ENCODE measurements around the gene CD36. TPM values are rescaled to one million over a fixed set of nuclear protein-coding genes. Genes with fewer than 3 reads are reported as not detected.

CD36 gene
- total RNA-seq, 1 experiment from 2014 or later: 0.39 TPM

- Histone ChIP-seq H3K27ac (ENCODE audit: low read depth, low read length, poor library complexity, severe bottlenecking) (no peak overlapping the region), H3K4me3 (ENCODE audit: low read depth, low read length, poor library complexity, severe bottlenecking) (no peak overlapping the region), H3K9me3 (ENCODE audit: low read depth, low read length, poor library complexity, severe bottlenecking) (no peaks in the 10 kb centered on the region), H3K36me3 (ENCODE audit: insufficient read depth, low read length, poor library complexity, severe bottlenecking) (no peaks in the 10 kb centered on the region), H3K4me1 (ENCODE audit: insufficient read depth, low read length, poor library complexity, severe bottlenecking) (peaks cover 19% of the 10 kb centered on the region), H3K27me3 (replicated peaks; ENCODE audit: insufficient read depth, low read depth, low read length, poor library complexity) (no peaks in the 10 kb centered on the region)
- no peak for TF ChIP-seq EZH2 (IDR thresholded peaks at IDR 0.05; ENCODE audit: borderline replicate concordance, low read depth, low read length, poor library complexity, severe bottlenecking)
- TF ChIP-seq, protein P1, sequence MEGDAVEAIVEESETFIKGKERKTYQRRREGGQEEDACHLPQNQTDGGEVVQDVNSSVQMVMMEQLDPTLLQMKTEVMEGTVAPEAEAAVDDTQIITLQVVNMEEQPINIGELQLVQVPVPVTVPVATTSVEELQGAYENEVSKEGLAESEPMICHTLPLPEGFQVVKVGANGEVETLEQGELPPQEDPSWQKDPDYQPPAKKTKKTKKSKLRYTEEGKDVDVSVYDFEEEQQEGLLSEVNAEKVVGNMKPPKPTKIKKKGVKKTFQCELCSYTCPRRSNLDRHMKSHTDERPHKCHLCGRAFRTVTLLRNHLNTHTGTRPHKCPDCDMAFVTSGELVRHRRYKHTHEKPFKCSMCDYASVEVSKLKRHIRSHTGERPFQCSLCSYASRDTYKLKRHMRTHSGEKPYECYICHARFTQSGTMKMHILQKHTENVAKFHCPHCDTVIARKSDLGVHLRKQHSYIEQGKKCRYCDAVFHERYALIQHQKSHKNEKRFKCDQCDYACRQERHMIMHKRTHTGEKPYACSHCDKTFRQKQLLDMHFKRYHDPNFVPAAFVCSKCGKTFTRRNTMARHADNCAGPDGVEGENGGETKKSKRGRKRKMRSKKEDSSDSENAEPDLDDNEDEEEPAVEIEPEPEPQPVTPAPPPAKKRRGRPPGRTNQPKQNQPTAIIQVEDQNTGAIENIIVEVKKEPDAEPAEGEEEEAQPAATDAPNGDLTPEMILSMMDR (conservative IDR thresholded peaks at IDR 0.05; ENCODE audit: low read depth, low read length): no peak
- ChIA-PET CTCF (no interaction called here), POLR2A (ENCODE audit: low non-redundant PET) (no interaction called here)
- DNase-seq (ENCODE audit: low spot score): no peak
- BruUV-seq (replicated peaks): no TSS peak
- intact Hi-C loops (cut with micrococcal nuclease; ENCODE audit: unreplicated experiment): no loop called here
These were observed 5.6 kb upstream of the CD36 start for GRCh38 chr7:80632819-80633218.

GRCh38 chr7:80634505-80634904, 3.9 kb upstream of the CD36 start:
- DNase-seq (ENCODE audit: low spot score): peak; percentile 29
- CTCF ChIA-PET: no interaction called here
- no peaks in the 10 kb centered on the region for H3K36me3 ChIP-seq (ENCODE audit: insufficient read depth, low read length, poor library complexity, severe bottlenecking)
- peaks cover 19% of the 10 kb centered on the region for H3K4me1 ChIP-seq (ENCODE audit: insufficient read depth, low read length, poor library complexity, severe bottlenecking)
- POLR2A ChIA-PET (ENCODE audit: low non-redundant PET): no interaction called here
- H3K9me3 ChIP-seq (ENCODE audit: low read depth, low read length, poor library complexity, severe bottlenecking): no peaks in the 10 kb centered on the region
- intact Hi-C loops (cut with micrococcal nuclease; ENCODE audit: unreplicated experiment): no loop called here
- H3K27me3 ChIP-seq (replicated peaks; ENCODE audit: insufficient read depth, low read depth, low read length, poor library complexity): no peaks in the 10 kb centered on the region
- BruUV-seq (replicated peaks): no TSS peak
- no peak overlapping the region for H3K27ac ChIP-seq (ENCODE audit: low read depth, low read length, poor library complexity, severe bottlenecking)
- no peak overlapping the region for H3K4me3 ChIP-seq (ENCODE audit: low read depth, low read length, poor library complexity, severe bottlenecking)
- TF ChIP-seq, protein P1 (conservative IDR thresholded peaks at IDR 0.05; ENCODE audit: low read depth, low read length): no peak
- TF ChIP-seq EZH2 (IDR thresholded peaks at IDR 0.05; ENCODE audit: borderline replicate concordance, low read depth, low read length, poor library complexity, severe bottlenecking): no peak

GRCh38 chr7:80635533-80635932, 2.9 kb upstream of the CD36 start:
- no peaks in the 10 kb centered on the region for H3K36me3 ChIP-seq (ENCODE audit: insufficient read depth, low read length, poor library complexity, severe bottlenecking)
- no peaks in the 10 kb centered on the region for H3K27me3 ChIP-seq (replicated peaks; ENCODE audit: insufficient read depth, low read depth, low read length, poor library complexity)
- H3K4me1 ChIP-seq (ENCODE audit: insufficient read depth, low read length, poor library complexity, severe bottlenecking): peaks cover 13% of the 10 kb centered on the region
- BruUV-seq (replicated peaks): no TSS peak
- no peak overlapping the region for H3K4me3 ChIP-seq (ENCODE audit: low read depth, low read length, poor library complexity, severe bottlenecking)
- ChIA-PET POLR2A (ENCODE audit: low non-redundant PET) (no interaction called here), CTCF (no interaction called here)
- intact Hi-C loops (cut with micrococcal nuclease; ENCODE audit: unreplicated experiment): no loop called here
- no peak overlapping the region for H3K27ac ChIP-seq (ENCODE audit: low read depth, low read length, poor library complexity, severe bottlenecking)
- H3K9me3 ChIP-seq (ENCODE audit: low read depth, low read length, poor library complexity, severe bottlenecking): no peaks in the 10 kb centered on the region
- DNase-seq (ENCODE audit: low spot score): no peak
- no peak for TF ChIP-seq EZH2 (IDR thresholded peaks at IDR 0.05; ENCODE audit: borderline replicate concordance, low read depth, low read length, poor library complexity, severe bottlenecking)
- TF ChIP-seq, protein P1 (conservative IDR thresholded peaks at IDR 0.05; ENCODE audit: low read depth, low read length): no peak
